Stimulated activated CD8-positive, alpha-beta memory T cell treated with anti-CD3 and anti-CD28 coated beads, Interleukin-2, amount 100 ng/mL, for 1 hour (primary cell): Measurements from ENCODE around the gene ARMC7.
"Not testable (repeated sequence)": the region's sequence is repeated elsewhere in the genome, so short reads cannot be mapped to it uniquely, and the experiment has no call there.

ENCODE experiments used
- DNase-seq, 2 donors: peaks; one replicate each; pipeline ENCODE4 v3.0.0-alpha.2; 2020; ENCODE audit warnings: low read depth in 2 of 2

The ARMC7 gene

DNA sequence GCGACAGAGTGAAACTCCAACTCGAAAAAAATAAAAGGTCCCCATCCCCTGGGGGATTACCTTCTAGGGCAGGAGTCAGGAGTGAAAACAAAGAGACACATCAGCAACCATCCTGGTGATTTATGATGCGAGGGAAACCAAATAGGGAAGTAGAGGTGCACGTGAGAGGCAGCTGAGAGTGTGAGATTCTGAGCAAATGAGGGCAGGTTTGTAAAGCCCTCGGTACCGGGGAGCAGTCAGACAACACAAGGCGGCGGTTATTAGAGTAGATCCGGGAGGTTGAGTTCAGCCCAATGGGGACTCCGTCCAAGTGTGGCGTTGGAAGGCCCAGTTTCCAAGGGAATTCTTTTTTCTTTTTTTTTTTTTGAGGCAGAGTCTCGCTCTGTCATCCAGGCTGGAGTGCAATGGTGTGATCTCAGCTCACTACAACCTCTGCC is 7.4 kb upstream of the ARMC7 start:
- no peak for DNase-seq

DNA sequence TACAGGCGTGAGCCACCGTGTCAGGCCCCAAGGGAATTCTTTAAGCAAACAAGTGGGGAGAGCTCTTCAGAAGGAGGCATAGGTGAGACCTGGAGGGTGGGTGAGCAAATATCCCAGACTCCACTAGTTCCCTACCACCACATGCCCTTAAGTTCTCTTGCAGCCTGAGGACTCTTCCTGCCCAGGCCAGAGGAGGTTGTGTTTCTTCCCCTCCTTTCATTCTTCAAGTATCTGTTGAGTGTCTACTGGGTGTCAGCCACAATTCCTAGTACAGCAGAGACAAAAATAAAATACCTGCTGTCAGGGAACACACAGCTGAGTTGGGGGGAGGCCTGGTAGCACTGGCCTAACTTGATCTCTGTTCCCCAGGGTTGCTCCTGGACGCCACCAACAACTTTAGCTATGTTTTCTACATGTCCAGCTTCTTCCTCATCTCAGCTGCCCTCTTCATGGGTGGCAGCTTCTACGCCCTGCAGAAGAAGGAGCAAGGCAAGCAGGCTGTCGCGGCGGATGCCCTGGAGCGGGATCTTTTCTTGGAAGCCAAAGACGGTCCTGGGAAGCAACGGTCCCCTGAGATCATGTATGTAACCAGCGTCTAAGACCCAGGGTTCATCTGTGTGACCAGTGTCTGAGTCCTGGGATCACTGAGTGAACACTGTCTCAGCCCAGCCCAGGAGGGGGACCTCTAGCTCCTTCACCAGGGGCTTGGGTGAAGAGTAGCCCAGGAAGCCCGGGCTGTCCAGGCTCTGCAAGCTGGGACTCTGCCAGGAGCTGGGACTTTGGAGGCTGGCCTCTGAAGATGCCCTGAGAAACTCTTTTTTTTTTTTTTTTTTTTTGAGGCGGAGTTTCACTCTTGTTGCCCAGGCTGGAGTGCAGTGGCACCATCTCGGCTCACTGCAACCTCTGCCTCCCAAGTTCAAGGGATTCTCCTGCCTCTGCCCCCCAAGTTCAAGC is 5.9 kb upstream of the ARMC7 start:
- no peak for DNase-seq

DNA sequence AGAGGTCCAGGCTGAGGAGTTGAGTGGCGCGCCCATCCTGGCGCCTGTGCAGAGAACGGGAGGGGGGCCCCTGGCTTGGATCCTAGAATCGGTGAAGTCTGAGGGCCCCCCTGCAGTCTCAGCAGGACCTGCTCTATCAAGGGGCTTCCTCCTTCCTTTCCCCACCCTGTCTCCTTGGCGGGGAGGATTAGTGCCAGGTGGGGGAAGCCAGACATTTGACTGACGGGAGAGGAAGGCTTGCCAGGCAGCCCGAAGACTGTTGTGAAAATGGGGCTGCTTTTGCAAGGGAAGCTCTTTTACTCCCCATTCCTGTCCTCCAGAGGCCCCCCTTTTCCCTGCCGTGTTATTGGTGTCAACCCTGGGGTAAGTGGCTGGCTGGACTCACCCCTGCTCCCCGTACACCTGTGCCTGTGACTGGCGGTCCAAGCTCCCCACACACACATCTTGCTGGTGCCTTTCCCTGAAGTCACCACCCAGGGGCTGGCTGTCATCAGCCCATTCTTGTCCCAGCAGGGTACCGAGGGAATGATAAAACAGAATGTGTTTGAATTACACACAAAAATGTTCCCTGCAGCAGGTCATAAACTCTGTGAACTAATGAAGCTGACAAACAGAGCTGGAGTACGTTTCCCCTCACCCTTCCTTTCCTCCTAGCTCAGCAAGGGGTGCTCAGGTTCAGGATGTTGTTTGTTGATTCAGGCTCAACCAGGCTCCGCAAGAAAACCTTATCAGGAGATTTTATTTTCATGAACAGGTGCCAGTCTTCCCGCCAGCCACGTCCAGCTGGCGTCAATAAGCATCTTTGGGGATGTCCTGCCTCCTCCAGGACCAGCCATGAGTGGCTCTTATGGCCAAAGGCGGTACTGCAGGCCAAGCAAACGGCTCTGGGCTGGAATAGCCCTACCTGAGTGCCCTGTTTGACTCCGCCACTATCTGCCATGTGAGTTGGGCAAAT is 4.4 kb upstream of the ARMC7 start:
- no peak for DNase-seq

DNA sequence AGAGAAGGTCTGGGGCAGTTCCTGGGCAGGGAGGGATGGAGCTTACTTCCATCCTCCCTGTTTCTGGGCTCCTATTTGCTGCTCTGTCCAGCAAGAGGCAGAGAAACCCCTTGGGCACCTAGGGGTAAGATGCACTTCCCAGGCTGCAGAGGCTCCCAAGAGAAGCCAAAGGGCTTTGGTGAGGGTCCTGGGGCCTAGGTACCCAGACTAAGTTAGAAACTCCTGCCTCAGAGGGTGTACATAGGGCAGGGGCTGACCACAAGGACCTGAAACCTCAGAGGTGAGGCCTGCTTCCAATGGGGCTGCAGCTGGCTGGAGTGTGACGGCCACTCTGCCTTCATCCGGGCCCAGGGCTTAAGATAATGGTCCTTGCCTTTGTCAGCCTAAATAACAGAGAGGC is 1.6 kb upstream of the ARMC7 start:
- no peak for DNase-seq

DNA sequence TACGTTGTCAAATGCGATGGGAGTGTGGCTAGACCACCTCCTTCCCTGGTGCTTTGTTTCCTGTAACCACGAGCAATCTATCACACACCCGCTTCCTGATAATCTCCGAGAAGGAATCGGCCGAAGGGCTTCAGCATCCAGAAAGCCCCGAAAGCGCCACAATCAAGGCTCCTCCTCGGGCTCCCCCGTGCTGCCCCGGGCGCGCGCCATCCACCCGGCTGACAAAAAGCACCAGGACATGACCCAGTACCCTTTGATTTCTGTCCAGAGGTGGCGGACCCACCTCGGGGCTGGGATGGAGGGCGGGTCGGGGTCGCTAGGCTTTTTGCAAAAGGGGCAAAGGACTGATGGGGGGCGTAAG is 743 bp upstream of the ARMC7 start:
- no peak for DNase-seq

DNA sequence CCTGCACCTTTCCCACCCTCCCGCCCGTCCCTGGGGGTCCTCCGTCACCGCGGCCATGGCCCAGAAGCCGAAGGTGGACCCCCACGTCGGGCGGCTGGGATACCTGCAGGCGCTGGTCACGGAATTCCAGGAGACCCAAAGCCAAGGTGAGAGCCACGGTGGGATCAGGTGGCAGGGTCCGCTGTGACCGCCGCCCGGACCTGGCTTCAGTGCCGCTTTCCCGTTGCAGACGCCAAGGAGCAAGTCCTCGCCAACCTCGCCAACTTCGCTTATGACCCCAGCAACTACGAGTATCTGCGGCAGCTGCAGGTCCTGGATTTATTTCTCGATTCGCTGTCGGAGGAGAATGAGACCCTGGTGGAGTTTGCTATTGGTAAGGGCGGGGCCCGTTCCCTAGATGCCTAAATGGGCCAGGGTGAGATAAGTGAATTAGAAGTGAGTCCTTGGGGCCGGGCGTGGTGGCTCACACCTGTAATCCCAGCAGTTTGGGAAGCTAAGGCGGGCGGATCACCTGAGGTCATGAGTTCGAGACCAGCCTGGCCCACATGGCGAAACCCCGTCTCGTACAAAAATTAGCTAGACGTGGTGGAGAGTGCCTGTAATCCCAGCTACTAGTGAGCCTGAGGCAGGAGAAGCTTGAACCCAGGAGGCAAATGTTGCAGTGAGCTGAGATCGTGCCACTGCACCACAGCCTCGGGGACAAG is 617 bp downstream of the ARMC7 start:
- no peak for DNase-seq

DNA sequence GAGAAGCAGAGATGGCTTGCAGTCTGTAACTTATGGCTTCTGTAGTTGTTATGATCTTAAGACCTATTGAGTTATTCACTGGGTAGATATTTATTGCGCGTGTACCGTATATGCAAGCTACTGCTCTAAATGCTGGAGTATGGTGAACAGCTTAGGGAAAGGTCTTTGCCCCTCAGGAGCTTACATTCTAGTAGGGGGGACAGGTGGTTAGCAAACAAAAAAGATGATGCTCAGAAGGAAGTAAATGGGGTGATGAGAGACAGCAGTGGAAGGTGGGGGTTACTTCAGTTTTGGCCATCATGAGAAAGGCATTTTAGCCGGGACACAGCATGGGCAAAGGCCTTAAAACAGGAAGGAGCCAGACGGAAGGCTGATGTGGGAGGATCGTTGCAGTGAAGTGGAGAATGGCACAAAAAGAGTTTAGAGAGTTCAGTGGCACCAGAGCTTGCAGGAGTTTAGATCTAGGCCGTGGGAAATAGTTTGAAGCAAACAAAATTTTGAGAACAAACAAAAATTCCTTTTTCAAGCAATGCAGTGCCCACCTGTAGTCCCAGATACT is 2.1 kb downstream of the ARMC7 start:
- DNase-seq, result no peak

DNA sequence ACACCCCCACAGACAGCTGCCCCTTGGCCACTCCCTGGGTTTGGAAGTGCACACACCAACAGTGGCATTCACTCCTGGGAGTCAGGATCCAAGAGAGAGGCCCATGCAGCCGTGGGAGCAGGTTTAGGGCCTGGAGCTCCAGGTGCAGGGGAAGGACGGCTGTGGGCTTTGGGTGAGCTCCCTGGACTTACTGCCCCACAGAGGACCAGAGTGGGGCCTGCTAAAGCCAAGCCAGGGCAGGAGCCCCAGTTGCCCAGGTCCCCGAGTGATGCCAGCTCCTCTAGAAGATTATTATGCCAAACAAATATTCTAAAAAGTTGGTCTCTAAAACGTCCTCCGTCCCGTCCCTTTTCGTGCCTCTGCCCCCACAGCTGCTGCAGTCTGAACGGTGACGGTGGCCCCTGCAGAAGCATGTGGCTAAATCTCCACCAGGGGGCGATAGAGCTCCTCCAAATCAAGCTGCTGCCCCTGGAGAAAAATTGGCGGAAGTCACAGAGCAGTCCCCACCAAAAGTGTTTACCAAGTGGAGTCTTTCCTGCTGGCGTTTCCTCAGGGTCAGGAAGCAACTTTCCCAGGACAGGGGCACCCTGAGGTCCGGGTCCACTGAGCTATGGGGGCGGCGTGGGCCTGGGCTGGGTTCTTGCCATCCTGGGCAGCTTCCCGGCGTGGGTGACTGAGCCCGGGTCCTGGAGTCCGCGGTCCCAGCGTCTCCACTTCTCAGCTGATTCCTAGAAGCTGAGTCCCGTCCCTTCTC is 4.2 kb downstream of the ARMC7 start:
- DNase-seq, result peak; percentile 79 to 83

DNA sequence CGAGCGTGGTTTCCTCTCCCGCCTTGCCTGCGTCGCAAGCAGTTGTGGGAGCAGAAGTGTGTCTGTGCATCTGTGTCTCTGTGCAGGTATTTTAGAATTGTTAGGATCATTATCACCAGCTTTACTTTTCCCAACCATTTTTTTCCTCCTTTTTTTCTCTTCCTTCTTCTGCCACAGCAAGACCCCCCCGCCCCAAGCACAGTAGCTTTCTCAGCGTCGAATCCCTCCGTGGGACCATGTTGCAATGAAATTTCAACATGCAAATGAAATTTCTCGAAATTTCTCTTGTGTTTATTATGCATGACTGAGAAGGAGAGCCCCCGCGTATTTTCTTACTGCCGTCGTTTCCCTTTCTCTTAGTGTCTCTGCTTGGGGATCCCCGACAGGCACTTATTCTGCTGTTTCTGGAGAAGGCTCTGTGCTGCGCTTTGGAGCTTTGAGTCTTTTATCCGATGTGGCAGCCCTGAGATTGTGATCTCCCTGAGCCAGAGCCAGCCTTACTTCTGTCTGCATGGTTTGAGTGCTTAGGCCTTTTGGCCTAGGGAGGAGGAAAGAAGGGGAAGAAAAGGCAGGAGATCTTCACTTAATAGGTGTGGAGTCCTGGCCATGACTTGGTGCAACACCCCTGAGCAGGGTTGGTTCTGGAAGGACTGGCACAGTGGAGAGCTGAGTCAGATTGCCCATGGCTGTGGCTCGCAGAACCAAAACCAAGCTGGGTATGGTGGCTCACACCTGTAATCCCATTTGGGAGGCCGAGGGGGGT is 5.0 kb downstream of the ARMC7 start:
- DNase-seq, result no peak

DNA sequence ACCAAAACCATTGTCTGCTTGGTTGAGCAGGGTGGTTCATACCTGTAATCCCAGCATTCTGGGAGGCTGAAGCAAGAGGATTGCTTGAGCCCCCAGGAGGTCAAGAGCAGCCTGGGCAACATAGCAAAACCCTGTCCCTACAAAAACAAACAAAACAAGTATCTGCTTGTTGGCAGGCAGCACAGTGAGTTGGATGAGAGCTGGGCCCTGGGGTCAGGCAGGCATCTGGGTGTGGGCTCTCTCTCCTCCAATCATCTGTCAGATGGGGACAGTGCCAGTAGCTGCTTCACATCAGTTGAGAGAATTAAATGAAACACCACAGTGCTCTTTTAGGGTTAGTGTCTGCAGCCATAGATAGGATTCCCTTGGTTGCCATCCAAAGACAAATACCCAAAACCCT is 5.8 kb downstream of the ARMC7 start:
- DNase-seq, result no peak

DNA sequence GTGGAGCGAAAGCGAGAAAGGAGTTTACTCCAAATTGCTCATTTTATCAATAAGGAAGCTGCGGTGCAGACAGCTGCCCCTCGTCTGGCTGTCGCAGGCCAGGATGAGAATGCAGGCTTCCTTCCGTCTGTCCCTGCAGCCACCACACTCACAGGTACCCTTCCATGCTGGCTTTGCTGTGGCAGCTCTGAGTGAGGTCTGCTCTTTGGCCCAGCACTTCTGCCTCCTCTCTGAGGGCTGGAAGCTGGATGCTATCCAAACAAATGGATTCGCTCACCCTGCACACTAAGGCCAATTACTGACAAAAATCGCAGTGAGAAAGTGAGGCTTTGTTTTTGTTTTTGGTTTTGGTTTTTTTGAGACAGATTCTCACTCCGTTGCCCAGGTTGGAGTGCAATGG is 7.0 kb downstream of the ARMC7 start:
- no peak for DNase-seq

DNA sequence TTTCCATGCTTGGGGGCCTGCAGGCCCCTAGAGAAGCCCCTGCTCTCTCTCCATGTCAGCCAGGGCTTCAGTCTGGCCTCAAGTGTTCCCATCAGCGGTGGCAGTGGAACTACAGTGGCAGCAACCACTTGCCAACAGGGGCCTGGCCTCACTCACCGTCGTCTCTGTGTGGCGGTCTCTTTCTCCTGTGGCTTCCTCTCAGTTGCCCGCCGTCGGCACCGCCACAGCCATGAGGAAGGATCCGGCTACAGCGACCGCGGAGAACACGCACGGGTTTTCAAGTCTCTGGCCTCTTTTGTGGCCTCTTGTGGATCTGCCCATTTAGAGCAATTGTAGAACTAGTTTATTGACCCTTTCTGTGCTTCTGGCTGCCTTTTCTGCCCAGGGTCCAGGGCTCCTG is 8.5 kb downstream of the ARMC7 start:
- DNase-seq, result no peak

DNA sequence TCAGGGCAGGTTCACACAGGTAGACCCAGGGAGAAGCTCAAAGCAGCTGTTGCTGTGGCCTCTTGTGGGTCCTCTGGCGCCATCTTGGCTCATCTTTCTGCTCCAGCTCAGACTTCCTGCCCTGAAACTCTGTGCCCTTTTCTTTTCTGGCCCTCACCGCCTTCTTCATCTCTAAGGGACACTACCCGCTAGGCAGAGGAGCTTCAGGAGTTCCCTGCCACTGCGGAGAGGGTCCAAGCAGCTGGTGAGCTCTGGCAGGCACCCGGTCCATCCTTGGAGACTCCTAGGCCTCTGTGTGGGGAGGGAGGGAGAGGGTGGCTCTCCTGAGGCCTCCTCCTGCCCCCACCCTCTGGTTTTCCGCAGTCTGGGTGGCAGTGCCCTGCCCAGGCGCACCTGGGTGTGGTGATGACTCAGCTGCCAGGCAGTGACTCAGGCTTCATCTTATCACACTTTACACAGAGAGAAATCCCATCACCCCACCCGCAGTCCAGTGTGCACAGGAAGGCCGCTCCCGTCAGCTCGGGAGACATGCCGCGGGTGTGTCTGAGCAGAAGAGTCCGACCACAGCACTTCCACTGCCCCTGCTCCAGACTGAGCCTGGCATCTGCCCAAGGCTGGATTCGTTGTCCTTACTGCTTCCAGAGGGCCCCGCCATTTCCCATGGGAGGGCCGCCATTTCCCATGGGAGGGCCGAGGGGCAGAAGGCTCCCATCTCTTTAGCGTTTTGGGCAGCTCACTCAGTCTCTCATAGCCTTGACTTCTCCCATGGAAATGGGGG is 14.5 kb downstream of the ARMC7 start:
- DNase-seq, result peak in 1 of 2 donors; percentile 46

DNA sequence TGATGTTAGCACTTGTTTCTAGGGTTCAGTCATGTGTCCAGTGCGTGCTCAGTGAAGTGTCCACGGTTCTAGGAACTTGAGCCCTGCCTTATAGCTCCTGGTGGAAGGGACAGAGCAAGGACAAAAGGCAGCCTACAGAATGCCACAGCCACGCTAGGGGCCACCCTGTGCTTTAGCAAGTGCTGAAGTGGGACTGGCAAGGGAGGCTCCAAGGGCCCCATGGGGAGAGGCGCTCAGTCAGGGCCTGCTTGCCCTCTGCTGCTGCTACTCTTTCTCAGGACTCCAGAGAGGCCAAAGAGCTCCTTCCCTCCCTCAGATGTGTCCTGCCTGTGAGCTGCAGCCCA is 15.0 kb downstream of the ARMC7 start:
- no peak for DNase-seq

DNA sequence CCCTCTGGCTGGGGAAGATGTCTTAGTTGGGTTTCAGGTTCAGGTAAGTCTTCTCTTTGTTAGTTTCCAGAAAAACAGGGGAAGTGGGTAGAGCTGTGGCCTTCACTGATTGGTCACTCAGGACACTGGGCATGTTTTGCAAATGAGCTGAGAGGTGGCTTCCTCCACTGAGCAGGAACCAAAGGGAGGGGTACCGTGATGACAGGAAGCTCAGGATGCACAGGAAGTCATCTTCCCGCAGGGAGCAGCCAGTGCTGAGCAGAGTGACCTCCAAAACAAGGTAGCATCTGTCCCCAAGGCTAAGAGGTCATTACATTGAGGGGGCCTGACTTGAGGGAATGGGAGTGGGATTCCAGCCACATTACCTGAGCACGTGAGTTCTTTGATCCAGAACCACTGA is 16.2 kb downstream of the ARMC7 start:
- no peak for DNase-seq

DNA sequence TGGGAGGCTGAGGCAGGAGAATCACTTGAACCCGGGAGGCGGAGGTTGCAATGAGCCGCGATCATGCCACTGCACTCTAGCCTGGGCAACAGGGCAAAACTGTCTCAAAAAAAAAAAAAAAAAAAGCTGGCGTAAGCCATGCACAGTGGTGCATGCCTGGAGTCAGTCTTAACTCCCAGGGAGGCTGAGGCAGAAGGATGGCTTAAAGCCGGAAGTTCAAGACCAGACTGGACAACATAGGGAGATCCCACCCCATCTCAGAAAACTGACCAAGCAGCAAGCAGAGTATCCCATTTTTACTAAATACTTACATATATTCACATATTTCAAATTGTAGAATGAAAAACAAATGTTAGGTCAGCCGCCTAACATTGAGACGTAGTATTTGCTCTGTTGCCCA is 17.2 kb downstream of the ARMC7 start:
- DNase-seq, result no peak

DNA sequence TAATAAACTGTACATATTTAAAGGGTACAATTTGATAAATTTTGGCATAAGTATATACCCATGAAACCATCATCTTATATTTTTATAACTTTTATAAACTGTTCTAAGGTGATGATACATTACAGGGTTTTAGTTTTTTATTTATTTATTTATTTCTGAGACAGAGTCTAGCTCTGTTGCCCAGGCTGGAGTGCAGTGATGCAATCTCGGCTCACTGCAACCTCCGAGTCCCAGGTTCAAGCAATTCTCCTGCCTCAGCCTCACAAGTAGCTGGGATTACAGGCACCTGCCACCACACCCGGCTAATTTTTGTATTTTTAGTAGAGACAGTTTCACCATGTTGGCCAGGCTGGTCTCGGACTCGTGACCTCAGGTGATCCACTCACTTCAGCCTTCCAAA is 18.2 kb downstream of the ARMC7 start:
- not testable (repeated sequence) for DNase-seq

DNA sequence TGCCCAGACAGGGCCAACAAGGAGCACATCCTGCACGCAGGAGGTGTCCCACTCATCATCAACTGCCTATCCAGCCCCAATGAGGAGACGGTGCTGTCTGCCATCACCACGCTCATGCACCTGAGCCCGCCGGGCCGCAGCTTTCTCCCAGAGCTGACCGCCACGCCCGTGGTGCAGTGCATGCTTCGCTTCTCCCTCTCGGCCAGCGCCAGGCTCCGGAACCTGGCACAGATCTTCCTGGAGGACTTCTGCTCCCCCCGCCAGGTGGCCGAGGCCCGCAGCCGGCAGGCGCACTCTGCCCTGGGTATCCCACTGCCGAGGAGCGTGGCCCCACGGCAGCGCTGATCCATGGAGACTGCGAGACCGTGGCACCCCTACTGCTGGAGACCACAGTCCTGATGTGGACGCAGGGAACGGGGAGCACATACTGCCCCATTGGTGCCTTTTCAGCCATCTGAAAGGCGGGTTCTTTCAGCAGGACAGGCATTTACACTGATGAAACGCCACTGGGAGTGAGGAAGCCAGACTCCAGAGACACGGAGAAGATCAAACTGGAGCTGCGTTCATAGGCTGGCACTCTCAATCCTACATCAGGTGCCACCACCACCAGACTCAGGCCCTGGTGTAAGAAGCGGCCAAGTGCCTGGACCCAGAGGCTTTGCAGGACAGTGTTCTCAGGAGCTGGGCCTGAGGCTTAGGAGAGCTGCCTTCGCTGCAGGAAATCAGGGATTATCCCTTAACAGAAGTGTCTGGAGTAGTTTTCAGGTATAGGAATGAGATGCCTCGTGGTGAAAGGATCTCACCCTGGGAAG is 19.1 kb downstream of the ARMC7 start:
- no peak for DNase-seq

DNA sequence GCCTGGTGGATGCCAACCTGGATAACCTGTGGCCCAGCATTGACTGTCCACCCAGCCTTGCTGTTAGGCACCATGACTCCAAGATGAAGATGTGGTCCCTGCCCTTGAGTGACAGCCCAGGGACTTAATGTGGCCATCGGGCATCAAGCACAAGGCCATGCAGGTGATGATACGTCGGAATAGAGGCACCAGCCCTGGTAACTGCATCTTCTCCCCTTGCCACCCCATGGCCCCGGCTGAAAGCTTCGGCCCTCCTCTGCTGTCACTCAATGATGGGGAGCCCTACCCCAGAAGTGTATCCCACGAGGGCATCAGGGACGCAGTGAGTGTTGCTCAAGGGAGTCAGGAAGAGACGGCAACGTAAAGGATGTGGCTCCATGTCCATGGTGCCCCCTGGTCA is 19.8 kb downstream of the ARMC7 start:
- no peak for DNase-seq
